GM03348 (cell line): Measurements from ENCODE around the gene CDH23.

ENCODE experiments used
- DNase-seq: peaks from one replicate; pipeline ENCODE4 v3.0.0; 2012; ENCODE audit warnings: low spot score

Gene CDH23

GRCh38 chr10:71605263-71605962, 208.7 kb downstream of the CDH23 start:
- no peak for DNase-seq

GRCh38 chr10:71606257-71607081, 209.7 kb downstream of the CDH23 start:
- no peak for DNase-seq

- DNase-seq: no peak
These were observed 210.3 kb downstream of the CDH23 start for GRCh38 chr10:71607082-71607443.

GRCh38 chr10:71608819-71609768, 212.4 kb downstream of the CDH23 start:
- DNase-seq: peak; percentile 81

GRCh38 chr10:71610651-71611050, 213.9 kb downstream of the CDH23 start:
- DNase-seq: no peak

GRCh38 chr10:71611131-71611530, 214.4 kb downstream of the CDH23 start:
- no peak for DNase-seq

GRCh38 chr10:71611709-71612422, 215.1 kb downstream of the CDH23 start:
- DNase-seq: no peak

- peak; percentile 23 for DNase-seq
These were observed 216.6 kb downstream of the CDH23 start for GRCh38 chr10:71613261-71613777.

- DNase-seq: no peak
These were observed 217.2 kb downstream of the CDH23 start for GRCh38 chr10:71613877-71614276.

- no peak for DNase-seq
These were observed 218.2 kb downstream of the CDH23 start for GRCh38 chr10:71614946-71615345.

- no peak for DNase-seq
These were observed 219.0 kb downstream of the CDH23 start for GRCh38 chr10:71615538-71616329.

GRCh38 chr10:71616817-71617654, 220.3 kb downstream of the CDH23 start:
- DNase-seq: no peak

GRCh38 chr10:71618176-71618575, 221.5 kb downstream of the CDH23 start:
- DNase-seq: no peak

GRCh38 chr10:71618598-71618997, 221.9 kb downstream of the CDH23 start:
- no peak for DNase-seq

- DNase-seq: no peak
These were observed 223.9 kb downstream of the CDH23 start for GRCh38 chr10:71620642-71621041.

GRCh38 chr10:71621231-71622153, 224.8 kb downstream of the CDH23 start:
- DNase-seq: no peak

GRCh38 chr10:71622154-71622526, 225.4 kb downstream of the CDH23 start:
- DNase-seq: peak; percentile 53

GRCh38 chr10:71622616-71623015, 225.9 kb downstream of the CDH23 start:
- no peak for DNase-seq
